ENCODE data around the gene WNK1. TPM values are rescaled to one million over a fixed set of nuclear protein-coding genes. Genes with fewer than 3 reads are reported as not detected.

The WNK1 gene
- total and polyA plus RNA-seq, 2 donors from 2014 or later: 40.2 to 173 TPM

GRCh38 chr12:727321-727720, 25.1 kb upstream of the WNK1 start:
- Histone ChIP-seq H3K27ac (ENCODE audit: low read depth in 2 of 2, low read length in 2 of 2) (no peak overlapping the region), H3K4me3 (ENCODE audit: low read length in 3 of 3) (no peak overlapping the region), H3K36me3 (ENCODE audit: control insufficient read depth in 2 of 3, insufficient read depth in 3 of 3, low read length in 3 of 3) (no peaks in the 10 kb centered on the region), H3K4me1 (ENCODE audit: control insufficient read depth in 2 of 3, insufficient read depth in 2 of 3, low read depth in 1 of 3, low read length in 3 of 3) (no peaks in the 10 kb centered on the region), H3K9ac (ENCODE audit: low read length in 3 of 3) (no peak overlapping the region), H3K9me3 (ENCODE audit: control insufficient read depth in 2 of 3, insufficient read depth in 1 of 3, low read length in 3 of 3) (no peaks in the 10 kb centered on the region), H3K27me3 (ENCODE audit: control insufficient read depth, insufficient read depth, low read length) (no peaks in the 10 kb centered on the region)
- TF ChIP-seq CTCF (IDR thresholded peaks at IDR 0.05; ENCODE audit: borderline replicate concordance, extremely low read depth, insufficient read depth): no peak
- DNase-seq (no peak), FAIRE-seq (no peak)
- intact Hi-C loops (cut with DNase I): no loop called here

GRCh38 chr12:728781-729180, 23.6 kb upstream of the WNK1 start:
- no peak overlapping the region for H3K4me3 ChIP-seq (ENCODE audit: low read length in 3 of 3)
- FAIRE-seq (no peak), DNase-seq (no peak)
- no peaks in the 10 kb centered on the region for H3K4me1 ChIP-seq (ENCODE audit: control insufficient read depth in 2 of 3, insufficient read depth in 2 of 3, low read depth in 1 of 3, low read length in 3 of 3)
- intact Hi-C loops (cut with DNase I): no loop called here
- no peaks in the 10 kb centered on the region for H3K36me3 ChIP-seq (ENCODE audit: control insufficient read depth in 2 of 3, insufficient read depth in 3 of 3, low read length in 3 of 3)
- H3K9ac ChIP-seq (ENCODE audit: low read length in 3 of 3): no peak overlapping the region
- no peaks in the 10 kb centered on the region for H3K9me3 ChIP-seq (ENCODE audit: control insufficient read depth in 2 of 3, insufficient read depth in 1 of 3, low read length in 3 of 3)
- no peaks in the 10 kb centered on the region for H3K27me3 ChIP-seq (ENCODE audit: control insufficient read depth, insufficient read depth, low read length)
- no peak overlapping the region for H3K27ac ChIP-seq (ENCODE audit: low read depth in 2 of 2, low read length in 2 of 2)
- TF ChIP-seq CTCF (IDR thresholded peaks at IDR 0.05; ENCODE audit: borderline replicate concordance, extremely low read depth, insufficient read depth): no peak

- FAIRE-seq (no peak), DNase-seq (no peak)
- H3K4me1 ChIP-seq (ENCODE audit: control insufficient read depth in 2 of 3, insufficient read depth in 2 of 3, low read depth in 1 of 3, low read length in 3 of 3): no peaks in the 10 kb centered on the region
- H3K27me3 ChIP-seq (ENCODE audit: control insufficient read depth, insufficient read depth, low read length): no peaks in the 10 kb centered on the region
- H3K9ac ChIP-seq (ENCODE audit: low read length in 3 of 3): no peak overlapping the region
- no peaks in the 10 kb centered on the region for H3K9me3 ChIP-seq (ENCODE audit: control insufficient read depth in 2 of 3, insufficient read depth in 1 of 3, low read length in 3 of 3)
- H3K27ac ChIP-seq (ENCODE audit: low read depth in 2 of 2, low read length in 2 of 2): no peak overlapping the region
- H3K4me3 ChIP-seq (ENCODE audit: low read length in 3 of 3): no peak overlapping the region
- no peak for TF ChIP-seq CTCF (IDR thresholded peaks at IDR 0.05; ENCODE audit: borderline replicate concordance, extremely low read depth, insufficient read depth)
- intact Hi-C loops (cut with DNase I): no loop called here
- H3K36me3 ChIP-seq (ENCODE audit: control insufficient read depth in 2 of 3, insufficient read depth in 3 of 3, low read length in 3 of 3): no peaks in the 10 kb centered on the region
Measured at GRCh38 chr12:729221-729620, 23.2 kb upstream of the WNK1 start.

GRCh38 chr12:730550-730949, 21.8 kb upstream of the WNK1 start:
- H3K4me1 ChIP-seq (ENCODE audit: control insufficient read depth in 2 of 3, insufficient read depth in 2 of 3, low read depth in 1 of 3, low read length in 3 of 3): no peaks in the 10 kb centered on the region
- H3K27ac ChIP-seq (ENCODE audit: low read depth in 2 of 2, low read length in 2 of 2): no peak overlapping the region
- intact Hi-C loops (cut with DNase I): no loop called here
- no peak overlapping the region for H3K4me3 ChIP-seq (ENCODE audit: low read length in 3 of 3)
- no peak overlapping the region for H3K9ac ChIP-seq (ENCODE audit: low read length in 3 of 3)
- no peak for DNase-seq
- no peak for TF ChIP-seq CTCF (IDR thresholded peaks at IDR 0.05; ENCODE audit: borderline replicate concordance, extremely low read depth, insufficient read depth)
- no peaks in the 10 kb centered on the region for H3K36me3 ChIP-seq (ENCODE audit: control insufficient read depth in 2 of 3, insufficient read depth in 3 of 3, low read length in 3 of 3)
- no peaks in the 10 kb centered on the region for H3K27me3 ChIP-seq (ENCODE audit: control insufficient read depth, insufficient read depth, low read length)
- no peaks in the 10 kb centered on the region for H3K9me3 ChIP-seq (ENCODE audit: control insufficient read depth in 2 of 3, insufficient read depth in 1 of 3, low read length in 3 of 3)
- no peak for FAIRE-seq
